Transverse colon (tissue), 4 donors: ENCODE measurements around the gene CACNA1S.

Experiments used
- EP300 ChIP-seq: sonication (generic); formaldehyde crosslinking; IDR thresholded peaks from one replicate; pipeline ENCODE4 v1.6.1; 2017; ENCODE audit warnings: antibody characterized with exemption, low read depth
- POLR2A ChIP-seq: fragments of 450-650 bp; IDR thresholded peaks from one replicate; pipeline ENCODE4 v1.6.1; 2016; ENCODE audit warnings: antibody characterized with exemption, mild to moderate bottlenecking, moderate library complexity
- POLR2AphosphoS5 ChIP-seq, 3 donors: sonication (generic); formaldehyde crosslinking; IDR thresholded peaks; one replicate each; pipeline ENCODE4 v1.6.1; 2016; ENCODE audit warnings: antibody characterized with exemption in 3 of 3
- TF ChIP-seq, protein P1 (sequence below), 5 experiments: fragments of 200-600 bp in 3 of 5; fragments of 450-650 bp in 2 of 5; sonication (generic) in 3 of 5; IDR thresholded peaks; 1 replicate in 2 of 5; 2 replicates in 3 of 5; pipeline ENCODE4 v1.5.1; 2016 to 2017; ENCODE audit warnings: antibody characterized with exemption in 5 of 5, inconsistent platforms in 3 of 5, mild to moderate bottlenecking in 2 of 5, moderate library complexity in 1 of 5

DNA sequence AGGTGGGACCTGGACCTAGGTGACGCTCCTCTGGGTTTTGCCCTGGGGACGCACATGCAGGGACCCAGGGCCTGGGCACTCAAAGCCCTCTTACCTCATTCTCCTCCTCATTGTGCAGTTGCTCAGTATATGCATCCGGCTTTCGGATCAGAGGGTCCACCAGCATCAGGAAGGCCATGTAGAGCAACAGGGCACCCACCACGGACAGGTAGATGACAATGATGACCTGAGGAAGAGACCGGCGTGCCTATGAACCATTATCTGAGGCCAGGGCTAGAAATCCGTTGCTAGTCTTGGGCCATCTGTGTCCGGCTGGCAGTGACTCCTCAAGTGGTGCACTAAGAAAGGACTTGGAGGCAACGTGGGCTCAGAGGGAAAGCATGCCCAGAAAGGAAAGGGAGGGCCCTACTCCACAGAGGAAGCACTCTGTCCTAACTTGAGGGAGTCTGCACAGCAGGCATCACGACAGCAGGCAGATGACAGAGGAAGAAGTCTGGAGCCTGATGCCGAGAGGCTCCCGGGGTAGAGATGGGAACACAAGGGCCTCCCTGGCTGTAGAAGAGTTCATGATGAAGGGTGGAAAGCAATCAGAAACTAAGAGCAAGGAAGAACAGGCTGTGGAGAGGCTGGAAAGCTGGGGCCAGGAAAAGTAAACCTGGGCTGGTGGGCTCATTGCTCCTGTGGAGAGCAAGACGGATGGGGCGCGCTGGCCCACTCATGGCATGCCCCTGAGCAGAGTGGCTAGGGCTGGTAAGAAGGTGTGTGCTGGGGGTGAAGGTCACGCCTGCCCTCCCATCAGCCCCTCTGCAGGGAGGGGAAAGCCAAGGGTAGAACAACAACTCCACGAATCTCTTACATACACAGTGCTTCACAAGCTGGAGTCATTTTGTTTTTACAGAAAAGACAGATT is 31.8 kb upstream of the CACNA1S start:
- TF ChIP-seq, protein P1, sequence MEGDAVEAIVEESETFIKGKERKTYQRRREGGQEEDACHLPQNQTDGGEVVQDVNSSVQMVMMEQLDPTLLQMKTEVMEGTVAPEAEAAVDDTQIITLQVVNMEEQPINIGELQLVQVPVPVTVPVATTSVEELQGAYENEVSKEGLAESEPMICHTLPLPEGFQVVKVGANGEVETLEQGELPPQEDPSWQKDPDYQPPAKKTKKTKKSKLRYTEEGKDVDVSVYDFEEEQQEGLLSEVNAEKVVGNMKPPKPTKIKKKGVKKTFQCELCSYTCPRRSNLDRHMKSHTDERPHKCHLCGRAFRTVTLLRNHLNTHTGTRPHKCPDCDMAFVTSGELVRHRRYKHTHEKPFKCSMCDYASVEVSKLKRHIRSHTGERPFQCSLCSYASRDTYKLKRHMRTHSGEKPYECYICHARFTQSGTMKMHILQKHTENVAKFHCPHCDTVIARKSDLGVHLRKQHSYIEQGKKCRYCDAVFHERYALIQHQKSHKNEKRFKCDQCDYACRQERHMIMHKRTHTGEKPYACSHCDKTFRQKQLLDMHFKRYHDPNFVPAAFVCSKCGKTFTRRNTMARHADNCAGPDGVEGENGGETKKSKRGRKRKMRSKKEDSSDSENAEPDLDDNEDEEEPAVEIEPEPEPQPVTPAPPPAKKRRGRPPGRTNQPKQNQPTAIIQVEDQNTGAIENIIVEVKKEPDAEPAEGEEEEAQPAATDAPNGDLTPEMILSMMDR (IDR thresholded peaks at IDR 0.05) = no peak
- TF ChIP-seq POLR2A (no peak), EP300 (no peak), POLR2AphosphoS5 (IDR thresholded peaks at IDR 0.05) (no peak)
